ENCODE data around the gene PHF21B.

Gene PHF21B

GRCh38 chr22:44916281-44917231 lies 93.2 kb downstream of the PHF21B start:
- no peak for TF ChIP-seq CTCF (IDR thresholded peaks at IDR 0.05; ENCODE audit: low read depth, low read length)
- in situ Hi-C loops (cut with HindIII; ENCODE audit: low sequenced_read_pairs) = no loop called here
- no peak overlapping the region for H3K4me3 ChIP-seq (ENCODE audit: low read depth, low read length)
- DNase-seq (ENCODE audit: low read depth, low spot score) = no peak

- no peak for TF ChIP-seq CTCF (IDR thresholded peaks at IDR 0.05; ENCODE audit: low read depth, low read length)
- DNase-seq (ENCODE audit: low read depth, low spot score) = no peak
- in situ Hi-C loops (cut with HindIII; ENCODE audit: low sequenced_read_pairs) = no loop called here
- no peak overlapping the region for H3K4me3 ChIP-seq (ENCODE audit: low read depth, low read length)
Observed at GRCh38 chr22:44915441-44915840, 94.4 kb downstream of the PHF21B start.

GRCh38 chr22:44914026-44914721 lies 95.6 kb downstream of the PHF21B start:
- no peak for DNase-seq (ENCODE audit: low read depth, low spot score)
- no peak overlapping the region for H3K4me3 ChIP-seq (ENCODE audit: low read depth, low read length)
- in situ Hi-C loops (cut with HindIII; ENCODE audit: low sequenced_read_pairs) = no loop called here
- TF ChIP-seq CTCF (IDR thresholded peaks at IDR 0.05; ENCODE audit: low read depth, low read length) = no peak

- in situ Hi-C loops (cut with HindIII; ENCODE audit: low sequenced_read_pairs) = no loop called here
Observed at GRCh38 chr22:44913198-44913983, 96.4 kb downstream of the PHF21B start.

GRCh38 chr22:44909241-44909640 lies 100.6 kb downstream of the PHF21B start:
- H3K4me3 ChIP-seq (ENCODE audit: low read depth, low read length) = no peak overlapping the region
- in situ Hi-C loops (cut with HindIII; ENCODE audit: low sequenced_read_pairs) = no loop called here
- no peak for TF ChIP-seq CTCF (IDR thresholded peaks at IDR 0.05; ENCODE audit: low read depth, low read length)
- no peak for DNase-seq (ENCODE audit: low read depth, low spot score)

More at GRCh38 chr22:44913198-44913983, 96.4 kb downstream of the PHF21B start:
- TF ChIP-seq CTCF (IDR thresholded peaks at IDR 0.05; ENCODE audit: low read depth, low read length) = no peak
- no peak overlapping the region for H3K4me3 ChIP-seq (ENCODE audit: low read depth, low read length)
- no peak for DNase-seq (ENCODE audit: low read depth, low spot score)

Measured in astrocyte of the spinal cord (primary cell).